EH (cell line): Measurements from ENCODE around the gene MYH15.

Source experiments
- DNase-seq: peaks from one replicate; pipeline ENCODE4 v3.0.0-alpha.2; 2015; ENCODE audit warnings: low read depth

MYH15 gene

GRCh38 chr3:108509871-108510270 is 525 bp downstream of the MYH15 start:
- no peak for DNase-seq

GRCh38 chr3:108509263-108509662 is 1.1 kb downstream of the MYH15 start:
- DNase-seq, result no peak

GRCh38 chr3:108507902-108508301 is 2.5 kb downstream of the MYH15 start:
- DNase-seq, result no peak

GRCh38 chr3:108505811-108506210 is 4.6 kb downstream of the MYH15 start:
- DNase-seq, result no peak

GRCh38 chr3:108503722-108504121 is 6.7 kb downstream of the MYH15 start:
- DNase-seq, result no peak

- DNase-seq, result no peak
Measured at GRCh38 chr3:108501535-108501934, 8.9 kb downstream of the MYH15 start.

GRCh38 chr3:108500728-108501127 is 9.7 kb downstream of the MYH15 start:
- peak; percentile 51 for DNase-seq

GRCh38 chr3:108497271-108497670 is 13.1 kb downstream of the MYH15 start:
- DNase-seq, result no peak

GRCh38 chr3:108495717-108496116 is 14.7 kb downstream of the MYH15 start:
- no peak for DNase-seq

- no peak for DNase-seq
Measured at GRCh38 chr3:108494906-108495531, 15.4 kb downstream of the MYH15 start.

- peak; percentile 22 for DNase-seq
Measured at GRCh38 chr3:108493862-108494261, 16.5 kb downstream of the MYH15 start.

GRCh38 chr3:108491456-108491855 is 18.9 kb downstream of the MYH15 start:
- no peak for DNase-seq

GRCh38 chr3:108489776-108490175 is 20.6 kb downstream of the MYH15 start:
- DNase-seq, result peak; percentile 52

- DNase-seq, result peak; percentile 51
Measured at GRCh38 chr3:108488631-108489030, 21.8 kb downstream of the MYH15 start.

GRCh38 chr3:108487439-108487838 is 23.0 kb downstream of the MYH15 start:
- no peak for DNase-seq

- peak; percentile 46 for DNase-seq
Measured at GRCh38 chr3:108486941-108487340, 23.5 kb downstream of the MYH15 start.

GRCh38 chr3:108486338-108486737 is 24.1 kb downstream of the MYH15 start:
- DNase-seq, result no peak

- no peak for DNase-seq
Measured at GRCh38 chr3:108485146-108485545, 25.2 kb downstream of the MYH15 start.

- no peak for DNase-seq
Measured at GRCh38 chr3:108479224-108479623, 31.2 kb downstream of the MYH15 start.

GRCh38 chr3:108477511-108478147 is 32.8 kb downstream of the MYH15 start:
- DNase-seq, result peak; percentile 73

GRCh38 chr3:108475220-108475782 is 35.1 kb downstream of the MYH15 start:
- no peak for DNase-seq

GRCh38 chr3:108474581-108474980 is 35.8 kb downstream of the MYH15 start:
- DNase-seq, result peak; percentile 19

GRCh38 chr3:108473711-108474110 is 36.7 kb downstream of the MYH15 start:
- DNase-seq, result no peak
